Measurements from ENCODE around the gene CAPN5. TPM values are rescaled to one million over a fixed set of nuclear protein-coding genes. Genes with fewer than 3 reads are reported as not detected.

The CAPN5 gene
- total RNA-seq, 1 experiment from 2014 or later = 0.26 TPM

DNA sequence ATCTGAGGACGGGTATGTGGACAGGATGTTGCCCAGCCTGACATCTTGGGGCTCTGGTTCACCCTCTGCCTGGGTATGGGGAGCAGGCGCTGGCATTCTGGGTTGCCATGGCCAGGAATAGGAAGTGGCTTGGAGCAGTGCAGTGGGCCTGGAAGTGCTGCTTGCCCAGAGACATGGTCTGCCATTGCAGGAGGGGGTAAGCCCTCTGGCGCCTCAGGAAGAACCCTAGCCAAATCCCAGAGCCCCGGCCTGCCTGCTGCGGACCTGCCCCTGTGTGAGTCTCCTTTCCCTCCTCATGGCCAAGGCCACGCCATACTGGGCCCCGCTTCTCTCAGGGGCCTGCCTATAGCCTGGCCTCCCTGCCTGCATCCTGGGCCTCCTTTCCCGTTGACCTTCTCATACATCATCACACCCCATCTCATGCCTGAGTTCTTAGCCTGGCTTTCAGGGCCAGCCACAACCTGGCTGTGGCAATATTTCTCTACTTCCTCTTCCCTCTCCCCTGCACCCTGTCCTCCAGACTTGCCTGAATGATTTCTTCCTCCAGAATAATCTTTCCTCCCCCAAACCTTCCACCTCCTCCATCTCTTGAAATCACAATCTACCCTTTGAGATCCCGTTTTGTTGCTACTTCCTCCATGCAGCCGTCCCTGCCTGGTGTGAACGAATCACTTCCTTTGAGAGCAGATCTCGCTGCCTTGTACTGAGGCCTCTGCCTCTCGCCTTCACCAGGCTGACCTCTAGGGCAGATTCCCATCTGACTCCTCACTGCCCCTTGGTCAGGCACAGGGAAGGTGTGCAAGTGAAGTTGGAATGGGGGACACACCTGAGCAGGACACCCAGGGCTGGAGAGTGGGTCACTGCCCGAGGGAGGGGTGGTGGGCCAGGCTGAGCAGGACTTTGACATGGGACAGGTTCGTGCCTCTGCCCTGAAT is 5.2 kb downstream of the CAPN5 start:
- POLR2A ChIA-PET = interaction anchor here (0.6 kb wide), 1 partner anchor 17 kb away, joined by 3 read pairs; no protein-coding TSS in a partner anchor
- H3K9me3 Mint-ChIP-seq (ENCODE audit: unreplicated experiment) = no peaks in the 10 kb centered on the region
- CTCF ChIA-PET = interaction anchor here (1.0 to 1.8 kb wide), 3 partner anchors 19 to 270 kb away, joined by 3 to 10 read pairs (median 3); no protein-coding TSS in a partner anchor
- TF ChIP-seq, protein P1, sequence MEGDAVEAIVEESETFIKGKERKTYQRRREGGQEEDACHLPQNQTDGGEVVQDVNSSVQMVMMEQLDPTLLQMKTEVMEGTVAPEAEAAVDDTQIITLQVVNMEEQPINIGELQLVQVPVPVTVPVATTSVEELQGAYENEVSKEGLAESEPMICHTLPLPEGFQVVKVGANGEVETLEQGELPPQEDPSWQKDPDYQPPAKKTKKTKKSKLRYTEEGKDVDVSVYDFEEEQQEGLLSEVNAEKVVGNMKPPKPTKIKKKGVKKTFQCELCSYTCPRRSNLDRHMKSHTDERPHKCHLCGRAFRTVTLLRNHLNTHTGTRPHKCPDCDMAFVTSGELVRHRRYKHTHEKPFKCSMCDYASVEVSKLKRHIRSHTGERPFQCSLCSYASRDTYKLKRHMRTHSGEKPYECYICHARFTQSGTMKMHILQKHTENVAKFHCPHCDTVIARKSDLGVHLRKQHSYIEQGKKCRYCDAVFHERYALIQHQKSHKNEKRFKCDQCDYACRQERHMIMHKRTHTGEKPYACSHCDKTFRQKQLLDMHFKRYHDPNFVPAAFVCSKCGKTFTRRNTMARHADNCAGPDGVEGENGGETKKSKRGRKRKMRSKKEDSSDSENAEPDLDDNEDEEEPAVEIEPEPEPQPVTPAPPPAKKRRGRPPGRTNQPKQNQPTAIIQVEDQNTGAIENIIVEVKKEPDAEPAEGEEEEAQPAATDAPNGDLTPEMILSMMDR (IDR thresholded peaks at IDR 0.05; ENCODE audit: unreplicated experiment) = no peak
- intact Hi-C loops (cut with micrococcal nuclease) = no loop called here
- H3K36me3 Mint-ChIP-seq (ENCODE audit: insufficient read depth, unreplicated experiment) = peaks cover 5% of the 10 kb centered on the region
- BruUV-seq (replicated peaks) = no TSS peak
- H3K27me3 Mint-ChIP-seq (ENCODE audit: insufficient read depth, unreplicated experiment) = no peaks in the 10 kb centered on the region
- no peak overlapping the region for H3K27ac Mint-ChIP-seq (ENCODE audit: low read depth, unreplicated experiment)
- H3K4me3 Mint-ChIP-seq (ENCODE audit: unreplicated experiment) = no peak overlapping the region
- DNase-seq (ENCODE audit: unreplicated experiment) = no peak
- H3K4me1 Mint-ChIP-seq (ENCODE audit: insufficient read depth, unreplicated experiment) = peaks cover 11% of the 10 kb centered on the region

DNA sequence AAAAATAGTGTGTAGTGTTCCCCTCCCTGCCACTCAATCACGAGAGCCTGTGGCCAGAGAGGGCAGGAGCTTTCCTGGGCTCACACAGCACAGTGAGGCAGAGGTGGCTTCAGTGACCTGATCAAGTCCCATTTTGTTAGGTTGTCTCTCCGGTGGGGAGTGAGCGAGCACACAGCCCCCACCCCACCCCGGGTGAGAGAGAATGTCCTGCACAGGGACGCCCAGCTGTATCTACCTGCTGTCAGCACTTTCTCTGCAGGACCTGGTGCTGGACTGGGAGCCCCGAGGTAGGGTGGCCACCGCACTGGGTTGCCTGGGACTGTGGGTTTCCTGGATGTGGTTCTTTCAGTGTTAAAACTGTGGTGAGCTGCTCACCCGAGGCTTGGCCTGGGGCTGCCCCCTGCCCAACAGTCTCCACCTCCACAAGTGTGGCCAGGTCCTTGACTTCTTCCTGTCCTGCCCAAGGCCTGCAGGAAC is 6.1 kb downstream of the CAPN5 start:
- no peaks in the 10 kb centered on the region for H3K27me3 Mint-ChIP-seq (ENCODE audit: insufficient read depth, unreplicated experiment)
- peaks cover 11% of the 10 kb centered on the region for H3K4me1 Mint-ChIP-seq (ENCODE audit: insufficient read depth, unreplicated experiment)
- TF ChIP-seq, protein P1 (IDR thresholded peaks at IDR 0.05; ENCODE audit: unreplicated experiment) = no peak
- intact Hi-C loops (cut with micrococcal nuclease) = loop anchor here (1.0 kb wide), 1 partner anchor 26 kb away; no protein-coding TSS in a partner anchor
- no TSS peak for BruUV-seq (replicated peaks)
- peaks cover 2% of the 10 kb centered on the region for H3K9me3 Mint-ChIP-seq (ENCODE audit: unreplicated experiment)
- H3K36me3 Mint-ChIP-seq (ENCODE audit: insufficient read depth, unreplicated experiment) = peaks cover 5% of the 10 kb centered on the region
- no peak for DNase-seq (ENCODE audit: unreplicated experiment)
- ChIA-PET CTCF (interaction anchor here (0.6 to 1.8 kb wide), 7 partner anchors 16 to 271 kb away, joined by 3 to 10 read pairs (median 3); no protein-coding TSS in a partner anchor), POLR2A (interaction anchor here (0.7 to 1.0 kb wide), 2 partner anchors 25 to 52 kb away, joined by 3 to 5 read pairs; no protein-coding TSS in a partner anchor)
- no peak overlapping the region for H3K4me3 Mint-ChIP-seq (ENCODE audit: unreplicated experiment)
- H3K27ac Mint-ChIP-seq (ENCODE audit: low read depth, unreplicated experiment) = peak overlapping the region; percentile 74

DNA sequence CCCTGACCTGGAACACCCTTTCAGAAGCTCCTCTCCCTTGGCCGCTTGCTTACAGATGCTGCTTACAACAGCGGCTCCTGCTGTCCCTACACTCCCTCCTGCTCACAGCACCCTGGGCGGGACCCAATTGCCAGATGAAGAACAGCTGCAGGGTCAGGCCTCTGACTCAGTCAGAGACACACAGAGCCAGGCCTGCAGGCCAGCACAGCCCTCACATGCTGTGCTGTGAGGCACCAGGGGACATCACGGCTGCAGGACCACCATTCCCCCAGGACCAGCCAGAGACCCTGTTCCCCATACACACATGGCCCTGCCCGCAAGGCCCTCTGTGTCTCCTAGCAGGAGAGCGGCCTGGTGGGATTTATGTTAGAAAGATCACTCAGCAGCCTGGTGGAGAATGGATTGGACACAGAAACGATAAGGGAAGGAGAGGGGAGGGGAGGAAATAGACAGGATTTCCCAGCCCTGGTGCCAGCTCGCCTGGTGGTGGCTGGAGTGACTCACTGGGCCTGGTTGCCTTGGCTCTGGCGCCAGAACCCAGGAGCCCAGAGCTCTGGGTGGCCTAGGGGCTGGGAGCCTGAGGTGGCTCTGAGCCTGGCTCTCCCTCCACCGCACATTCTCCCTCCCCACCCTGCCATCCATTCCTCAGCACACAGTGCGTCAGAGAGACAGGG is 6.7 kb downstream of the CAPN5 start:
- Mint-ChIP-seq H3K9me3 (ENCODE audit: unreplicated experiment) (peaks cover 8% of the 10 kb centered on the region), H3K36me3 (ENCODE audit: insufficient read depth, unreplicated experiment) (peaks cover 5% of the 10 kb centered on the region), H3K4me3 (ENCODE audit: unreplicated experiment) (no peak overlapping the region), H3K4me1 (ENCODE audit: insufficient read depth, unreplicated experiment) (peaks cover 11% of the 10 kb centered on the region), H3K27ac (ENCODE audit: low read depth, unreplicated experiment) (peak overlapping the region; percentile 74), H3K27me3 (ENCODE audit: insufficient read depth, unreplicated experiment) (no peaks in the 10 kb centered on the region)
- ChIA-PET CTCF (interaction anchor here (0.6 to 1.8 kb wide), 7 partner anchors 16 to 525 kb away, joined by 3 to 10 read pairs (median 3); no protein-coding TSS in a partner anchor), POLR2A (interaction anchor here (0.7 to 1.0 kb wide), 2 partner anchors 25 to 53 kb away, joined by 3 to 5 read pairs; no protein-coding TSS in a partner anchor)
- peak; percentile 76 for DNase-seq (ENCODE audit: unreplicated experiment)
- BruUV-seq (replicated peaks) = no TSS peak
- TF ChIP-seq, protein P1 (IDR thresholded peaks at IDR 0.05; ENCODE audit: unreplicated experiment) = peak; percentile 19
- intact Hi-C loops (cut with micrococcal nuclease) = loop anchor here (1.0 kb wide), 1 partner anchor 26 kb away; no protein-coding TSS in a partner anchor
